ENCODE data around the gene TMEM61.

GRCh38 chr1:54934869-54935268 lies 45.6 kb upstream of the TMEM61 start:
- TF ChIP-seq POLR2A (IDR thresholded peaks at IDR 0.05) (no peak), CTCF (IDR thresholded peaks at IDR 0.05) (no peak)

All from upper lobe of left lung (tissue), 4 donors.